Stimulated activated CD4-positive, alpha-beta T cell treated with anti-CD3 and anti-CD28 coated beads, TNF-alpha, amount 100 ng/mL, for 48 hours (primary cell): ENCODE data around the gene CTRB2.
"Not testable (repeated sequence)": the region's sequence is repeated elsewhere in the genome, so short reads cannot be mapped to it uniquely, and the experiment has no call there.

Experiments used
- DNase-seq, 3 donors: peaks; one replicate each; pipeline ENCODE4 v3.0.0-alpha.2; 2020; ENCODE audit warnings: low read depth in 3 of 3

Gene CTRB2

DNA sequence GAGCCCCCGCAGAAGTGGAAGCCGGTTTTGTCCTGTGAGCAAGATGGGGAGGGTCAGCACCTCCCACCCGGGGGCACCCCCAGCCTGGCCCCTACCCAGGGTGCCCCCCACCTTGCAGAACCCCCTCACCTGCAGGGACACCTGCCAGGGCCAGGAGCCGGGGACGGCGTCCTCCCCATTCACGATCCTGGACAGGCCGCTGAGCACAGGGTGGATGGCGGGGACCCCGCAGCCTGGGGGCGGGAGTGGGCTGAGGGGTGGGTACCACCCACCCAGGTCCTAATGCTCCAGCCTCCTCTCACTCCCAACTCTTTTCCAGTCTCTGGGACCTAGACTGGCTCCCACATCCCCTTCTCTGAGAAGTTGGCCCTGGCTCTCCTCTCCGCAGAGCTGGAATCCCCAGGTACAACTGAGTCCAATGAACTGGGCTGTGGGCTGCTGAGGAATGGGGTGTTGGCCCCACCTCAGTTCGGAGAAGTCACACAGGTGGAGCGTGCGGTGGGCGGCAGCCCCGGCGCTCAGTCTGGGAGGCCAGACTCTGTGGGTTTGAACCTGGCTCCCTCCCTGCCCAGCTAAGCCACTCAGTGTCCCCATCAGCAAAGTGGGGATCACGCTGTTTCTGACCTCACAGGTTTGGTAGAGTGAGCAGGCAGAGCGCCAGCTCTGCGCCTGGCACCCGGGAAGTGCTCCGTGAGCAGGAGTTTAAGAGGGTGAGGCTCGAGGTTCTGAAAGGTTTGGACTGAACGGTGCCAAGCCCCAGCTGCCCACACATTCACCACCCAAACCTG, 806 bp downstream of the CTRB2 start:
- DNase-seq = not testable (repeated sequence)

DNA sequence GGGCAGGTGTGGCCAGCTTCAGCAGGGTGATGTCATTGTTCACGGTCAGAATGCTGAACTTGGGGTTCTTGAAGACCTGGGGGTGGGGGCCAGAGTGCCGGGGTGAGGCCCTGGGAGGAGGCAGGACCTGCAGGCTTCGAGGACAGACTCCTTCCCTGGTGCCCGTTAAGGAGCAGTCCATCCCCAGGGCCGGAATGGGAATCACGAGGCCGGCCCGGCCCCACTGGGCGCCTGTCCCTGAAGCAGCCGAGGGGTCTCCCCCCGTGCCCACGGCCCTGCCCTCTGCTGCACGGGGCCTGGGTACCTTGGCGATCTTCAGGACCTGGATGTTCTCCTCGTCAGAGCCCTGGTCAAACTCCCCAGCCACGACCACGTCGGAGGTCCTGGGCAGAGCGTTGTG, 1.5 kb downstream of the CTRB2 start:
- DNase-seq = not testable (repeated sequence)

DNA sequence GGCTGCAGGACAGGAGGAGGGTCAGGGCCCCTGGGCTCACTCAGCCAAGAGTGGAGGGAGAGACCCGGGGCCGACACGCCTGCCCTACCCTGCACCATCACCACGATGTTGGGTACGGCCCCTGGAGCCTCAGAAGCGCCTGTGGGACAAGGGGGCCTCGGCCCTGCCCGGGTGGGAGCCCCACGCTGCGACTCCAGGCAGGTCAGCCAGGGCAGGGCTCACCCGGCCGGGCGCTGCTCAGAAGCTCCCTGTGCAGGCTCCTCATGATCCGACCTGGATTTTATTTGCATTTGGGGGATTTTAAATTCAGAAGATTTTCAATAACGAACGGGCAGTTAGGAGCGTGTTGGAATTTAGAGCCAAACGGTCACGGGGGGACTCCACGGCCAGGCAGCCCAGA, 2.1 kb downstream of the CTRB2 start:
- DNase-seq = not testable (repeated sequence)

DNA sequence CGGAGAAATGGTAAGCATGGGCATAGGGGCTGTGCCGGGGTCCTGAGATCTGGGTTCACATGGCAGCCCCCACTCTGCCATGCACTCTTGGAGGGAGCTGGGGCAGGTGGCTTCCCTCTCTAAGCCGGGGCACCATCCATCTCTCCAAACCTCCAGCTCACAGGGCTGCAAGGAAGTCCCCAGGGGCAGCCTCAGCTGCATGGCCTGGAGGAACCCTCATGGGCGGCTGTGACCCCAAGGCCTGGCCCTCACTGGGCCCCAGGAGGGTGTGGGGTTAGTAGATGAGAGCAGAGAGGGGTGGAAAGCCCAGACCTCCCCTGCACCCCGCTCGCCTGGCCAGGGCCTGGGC, 2.6 kb downstream of the CTRB2 start:
- DNase-seq = no peak

DNA sequence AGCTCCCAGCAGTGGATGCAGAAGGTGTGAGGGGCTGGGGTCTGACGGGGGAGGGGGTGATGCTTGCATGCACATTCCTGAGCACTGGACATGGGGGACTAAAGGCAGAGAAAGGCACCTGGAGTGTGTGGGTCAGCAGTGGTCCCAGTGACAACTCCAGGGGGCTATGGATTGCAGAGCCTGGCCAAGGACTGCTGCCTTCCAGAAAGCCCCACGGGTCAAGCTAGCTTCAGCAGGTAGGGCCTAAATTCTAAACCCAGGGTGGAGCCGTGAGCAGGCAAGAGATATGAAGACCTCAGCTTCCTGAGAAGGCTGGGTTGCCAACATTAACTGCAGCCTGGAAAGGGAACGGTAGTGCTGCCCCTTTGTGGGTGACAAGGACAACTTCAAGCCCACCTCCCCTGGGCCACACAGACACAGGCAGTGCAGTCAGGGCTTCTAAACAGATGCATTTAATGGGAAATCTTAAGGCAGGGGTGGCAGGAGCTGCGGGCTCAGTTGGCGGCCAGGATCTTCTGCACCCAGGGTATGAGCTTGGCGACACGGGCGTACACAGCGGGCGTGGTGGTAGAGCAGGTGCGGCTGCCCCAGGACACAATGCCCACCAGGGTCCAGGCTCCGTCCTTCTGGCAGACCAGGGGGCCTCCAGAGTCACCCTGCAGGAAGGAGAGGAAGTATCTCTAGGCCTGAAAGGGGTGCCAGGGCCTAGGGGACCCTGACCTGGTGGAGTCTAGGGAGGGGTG, 3.1 kb downstream of the CTRB2 start:
- no peak for DNase-seq

DNA sequence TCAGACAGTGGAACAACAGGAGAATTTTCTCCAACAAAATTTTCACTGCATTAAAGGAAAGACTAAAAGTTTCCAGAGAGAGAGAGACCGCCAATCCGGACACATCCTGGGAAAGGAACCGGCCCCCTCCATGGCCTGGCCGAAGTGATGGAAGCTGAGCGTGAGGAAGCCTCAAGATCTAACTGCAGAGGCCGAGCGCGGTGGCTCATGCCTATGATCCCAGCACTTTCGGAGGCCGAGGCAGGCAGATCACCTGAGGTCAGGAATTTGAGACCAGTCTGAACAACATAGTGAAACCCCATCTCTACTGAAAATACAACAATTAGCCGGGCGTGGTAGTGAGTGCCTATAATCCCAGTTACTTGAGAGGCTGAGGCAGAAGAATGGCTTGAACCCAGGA, 3.9 kb downstream of the CTRB2 start:
- no peak for DNase-seq

DNA sequence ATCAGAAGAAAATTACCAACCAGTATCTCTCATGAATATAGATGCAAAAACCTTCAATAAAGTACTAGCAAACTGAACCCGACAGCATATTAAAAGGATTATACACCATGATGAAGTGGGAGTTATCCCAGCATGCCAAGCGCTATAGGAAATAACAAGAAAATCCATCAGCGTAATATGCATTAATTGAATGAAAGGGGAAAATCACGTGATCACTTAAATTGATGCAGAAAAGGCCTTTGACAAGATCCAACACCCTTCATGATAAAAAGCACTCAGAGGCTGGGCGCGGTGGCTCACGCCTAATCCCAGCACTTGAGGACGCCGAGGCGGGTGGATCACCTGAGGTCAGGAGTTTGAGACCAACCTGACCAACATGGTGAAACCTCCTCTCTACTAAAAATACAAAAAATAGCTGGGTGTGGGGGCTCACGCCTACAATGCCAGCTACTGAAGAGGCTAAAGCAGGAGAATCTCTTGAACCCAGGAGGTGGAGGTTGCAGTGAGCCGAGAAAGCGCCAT, 4.8 kb downstream of the CTRB2 start:
- DNase-seq = no peak

DNA sequence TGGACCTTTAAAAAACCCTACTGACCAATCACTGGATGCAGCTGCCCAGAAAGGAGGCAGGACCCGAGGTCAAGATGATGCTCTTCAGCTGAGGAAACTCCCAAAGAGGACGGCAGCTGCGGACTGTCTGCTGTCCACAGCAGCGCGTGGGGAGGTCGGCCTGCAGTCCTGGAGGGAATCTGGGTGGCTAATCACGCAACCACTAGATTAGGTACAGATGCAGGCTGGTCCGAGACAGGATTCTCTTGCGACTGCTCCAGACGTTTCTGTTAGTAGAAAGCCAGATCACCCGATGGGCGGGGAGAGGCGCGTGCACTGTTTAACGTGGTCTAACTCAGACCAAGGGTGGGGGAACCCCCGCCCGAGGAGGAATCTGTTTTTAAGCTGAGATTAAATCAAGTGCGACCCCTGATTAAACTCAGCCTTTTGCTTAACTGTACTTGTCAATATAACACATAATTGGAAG, 8.8 kb downstream of the CTRB2 start:
- DNase-seq = no peak

DNA sequence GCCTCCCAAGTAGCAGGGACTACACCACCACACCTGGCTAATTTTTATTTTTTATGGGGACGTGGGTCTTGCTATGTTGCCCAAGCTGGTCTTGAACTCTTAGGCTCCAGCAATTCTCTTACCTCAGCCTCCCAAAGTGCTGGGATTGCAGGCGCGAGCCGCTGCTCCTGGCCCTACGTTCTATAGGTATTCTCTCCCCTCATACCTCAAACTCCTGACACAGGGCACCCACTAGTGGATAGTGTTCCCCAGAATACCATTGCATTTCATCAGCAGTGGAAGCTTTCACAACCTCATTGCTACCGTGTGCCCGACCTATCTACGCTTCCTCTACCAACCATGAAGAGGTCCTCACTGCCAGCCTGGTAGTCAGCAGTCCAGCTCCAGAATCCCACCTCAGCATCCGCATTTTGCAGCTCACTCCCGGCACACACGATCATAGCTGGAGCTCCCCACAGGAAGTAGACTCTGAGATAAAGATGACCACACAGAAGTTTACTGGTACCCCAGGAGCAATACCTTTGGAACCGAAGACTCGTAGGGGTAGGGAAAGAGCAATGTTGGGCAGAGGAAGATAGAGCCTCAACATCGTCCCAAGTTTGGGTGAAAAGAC, 9.3 kb downstream of the CTRB2 start:
- DNase-seq = no peak

DNA sequence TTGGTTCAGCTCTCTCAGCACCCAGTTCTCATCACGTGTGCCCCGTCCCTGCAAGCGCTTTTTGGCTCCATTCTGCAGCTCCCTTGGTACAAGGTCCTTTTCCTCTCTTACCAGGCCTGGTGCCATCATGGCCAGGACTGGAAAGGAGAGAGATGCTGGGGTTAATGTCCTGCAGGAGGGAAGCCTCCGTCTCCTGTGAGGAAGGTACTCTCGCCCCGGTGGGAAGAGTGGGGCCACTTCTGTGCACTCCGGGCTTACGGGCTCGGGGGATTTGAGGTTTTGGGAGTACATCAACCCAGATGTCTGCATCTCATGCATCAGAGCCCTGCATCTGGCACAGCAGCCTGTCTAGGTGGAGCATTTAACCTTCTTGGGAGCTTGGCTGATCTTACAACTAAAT, 10.1 kb downstream of the CTRB2 start:
- DNase-seq = no peak

DNA sequence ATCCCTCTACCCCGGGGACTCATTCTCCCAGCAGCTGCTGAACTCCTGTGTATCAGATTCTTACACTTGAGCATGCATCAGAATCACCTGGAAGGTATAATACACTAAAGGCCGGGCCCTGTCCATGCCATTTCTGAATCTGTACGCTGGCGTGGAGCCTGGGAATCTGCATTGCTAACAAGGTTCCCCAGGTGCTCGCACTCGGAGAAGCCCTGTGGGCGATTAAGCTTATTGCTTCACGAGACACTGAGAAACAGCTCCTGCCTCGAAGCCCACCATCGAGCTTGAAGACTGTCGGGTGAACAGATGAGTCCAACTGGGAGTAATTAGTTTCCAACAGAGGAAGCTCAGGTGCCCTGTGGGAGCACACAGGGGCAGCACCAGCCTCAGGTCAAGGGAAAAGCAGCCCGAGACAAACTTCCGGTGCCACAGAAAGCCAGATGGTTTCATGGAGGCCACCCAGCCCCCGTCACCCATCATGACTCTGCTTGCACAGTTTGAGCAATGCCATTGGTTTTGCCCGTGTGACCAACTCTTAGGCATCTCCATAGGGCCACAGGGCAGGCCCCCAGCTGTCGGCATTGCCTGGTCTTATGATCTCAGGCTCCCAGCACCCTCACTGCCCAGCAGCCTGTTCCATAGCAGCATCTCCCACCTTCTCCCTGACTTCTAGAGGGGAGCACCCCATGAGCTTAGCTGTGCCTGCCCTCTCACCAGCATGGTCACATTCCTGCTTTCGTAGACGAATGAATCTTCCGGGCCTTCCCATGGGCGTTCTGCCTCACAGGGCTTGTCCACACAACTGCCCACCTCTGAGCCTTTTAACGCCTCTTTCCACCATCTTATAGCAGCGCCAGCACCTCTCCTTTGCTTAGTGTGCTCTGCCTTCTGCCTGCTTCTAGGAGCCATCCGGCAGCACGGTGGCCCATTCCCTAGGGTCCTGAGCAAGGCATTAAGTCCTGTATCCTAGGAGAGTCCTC, 10.9 kb downstream of the CTRB2 start:
- DNase-seq = no peak

DNA sequence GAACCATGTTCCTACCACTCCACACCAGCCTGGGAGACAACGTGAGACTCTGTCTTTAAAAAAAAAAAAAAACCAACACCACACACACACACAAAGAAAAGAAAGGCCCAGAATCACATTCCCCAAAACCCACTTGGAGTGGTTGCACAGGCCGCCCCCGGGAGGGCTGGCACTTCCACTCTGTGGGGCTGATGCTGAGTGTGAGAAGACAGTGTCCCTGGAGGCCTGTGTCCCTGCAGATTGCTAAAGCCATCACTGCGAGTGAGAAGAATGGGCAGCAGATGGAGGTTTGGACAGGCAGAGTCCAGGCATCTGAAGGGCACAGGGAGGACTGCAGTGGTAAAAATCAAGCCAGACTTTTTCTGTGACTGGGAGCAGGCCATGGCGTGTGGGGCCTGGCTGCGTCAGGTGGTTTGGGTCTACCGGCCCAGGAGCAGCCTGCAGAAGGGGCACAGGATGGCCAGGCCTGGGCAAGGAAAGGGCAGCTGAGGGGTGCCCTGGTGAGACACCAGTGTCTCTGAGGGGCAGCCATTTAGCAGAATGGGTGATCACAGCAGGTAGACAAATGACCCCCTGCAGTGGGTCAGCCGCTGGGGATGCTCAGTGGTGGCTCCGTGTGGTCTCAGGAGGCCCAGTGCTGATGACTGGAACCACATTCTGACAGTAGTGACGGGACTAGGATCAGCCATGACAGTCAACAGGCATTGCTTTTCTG, 13.1 kb downstream of the CTRB2 start:
- no peak for DNase-seq

DNA sequence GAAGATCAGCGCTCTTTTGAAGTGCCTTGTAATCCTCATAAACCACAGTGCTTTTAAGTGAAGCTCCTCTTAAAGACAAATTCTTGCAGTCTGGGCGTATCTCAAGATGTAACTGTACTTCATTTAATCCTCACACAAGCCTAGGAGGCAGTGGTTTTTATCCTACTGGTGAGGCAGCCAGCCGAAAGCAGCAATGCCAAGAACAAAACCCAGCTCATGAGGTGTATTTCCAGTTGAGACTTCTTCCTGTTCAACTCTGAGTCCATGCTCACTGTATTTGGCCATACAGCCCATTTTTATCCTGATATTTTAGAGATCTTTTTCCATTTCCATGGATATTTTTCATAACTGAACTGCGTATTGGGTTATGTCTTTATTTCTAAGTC, 13.7 kb downstream of the CTRB2 start:
- no peak for DNase-seq

DNA sequence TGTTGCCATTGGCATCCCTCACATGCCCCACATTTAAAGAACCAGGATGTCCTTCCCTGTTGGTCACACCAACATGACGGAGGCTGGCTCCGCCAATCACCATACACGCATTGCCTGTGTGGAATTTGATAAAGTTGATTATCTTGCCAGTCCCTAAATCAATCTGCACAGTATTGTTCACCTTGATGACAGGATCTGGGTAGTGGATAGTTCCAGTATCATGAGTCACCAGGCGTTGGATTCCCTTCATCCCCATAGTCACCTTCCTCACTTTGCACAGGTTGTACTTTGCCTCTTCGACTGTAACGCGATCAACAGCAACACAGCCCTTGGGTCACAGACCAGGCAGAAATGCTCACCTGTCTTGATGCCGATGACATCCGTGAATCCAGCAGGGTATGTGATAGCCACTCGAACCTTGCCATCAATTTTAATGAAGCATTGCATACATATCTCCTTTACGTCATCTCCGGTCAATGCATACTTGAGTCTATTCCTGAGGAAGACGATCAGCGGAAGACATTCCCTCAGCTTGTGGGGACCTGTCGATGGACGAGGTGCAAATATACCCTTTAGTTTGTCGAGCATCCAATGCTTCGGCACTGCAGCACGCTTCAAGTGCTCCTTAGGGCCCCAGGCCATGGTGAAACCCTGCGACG, 14.2 kb downstream of the CTRB2 start:
- no peak for DNase-seq

DNA sequence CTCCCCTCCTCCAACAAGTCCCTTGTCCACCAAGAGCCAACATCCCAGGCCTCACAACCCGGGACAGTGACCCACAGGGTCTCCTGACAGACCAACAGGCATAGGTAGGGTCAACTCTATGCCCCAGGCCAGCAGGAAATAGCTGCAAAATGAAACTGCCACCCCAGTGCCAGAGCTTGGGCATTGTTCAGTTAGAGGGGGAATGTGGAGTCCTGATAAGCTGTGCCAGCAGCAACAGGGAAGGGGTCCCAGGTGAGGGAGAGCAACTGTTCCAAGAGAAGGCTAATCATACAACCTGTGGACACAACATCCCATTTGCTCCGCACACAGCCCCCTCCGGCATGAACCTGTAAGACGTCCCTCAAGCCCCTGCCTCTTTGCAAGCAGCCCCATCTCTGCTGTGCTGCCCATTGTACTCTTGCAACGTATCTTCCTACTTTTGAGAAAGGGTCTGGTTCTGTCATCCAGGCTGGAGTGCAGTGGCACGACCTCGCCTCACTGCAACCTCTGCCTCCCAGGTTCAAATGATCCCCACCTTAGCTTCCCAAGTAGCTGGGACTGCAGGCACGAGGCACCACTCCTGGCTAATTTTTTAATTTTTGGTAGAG, 17.2 kb downstream of the CTRB2 start:
- DNase-seq = no peak

DNA sequence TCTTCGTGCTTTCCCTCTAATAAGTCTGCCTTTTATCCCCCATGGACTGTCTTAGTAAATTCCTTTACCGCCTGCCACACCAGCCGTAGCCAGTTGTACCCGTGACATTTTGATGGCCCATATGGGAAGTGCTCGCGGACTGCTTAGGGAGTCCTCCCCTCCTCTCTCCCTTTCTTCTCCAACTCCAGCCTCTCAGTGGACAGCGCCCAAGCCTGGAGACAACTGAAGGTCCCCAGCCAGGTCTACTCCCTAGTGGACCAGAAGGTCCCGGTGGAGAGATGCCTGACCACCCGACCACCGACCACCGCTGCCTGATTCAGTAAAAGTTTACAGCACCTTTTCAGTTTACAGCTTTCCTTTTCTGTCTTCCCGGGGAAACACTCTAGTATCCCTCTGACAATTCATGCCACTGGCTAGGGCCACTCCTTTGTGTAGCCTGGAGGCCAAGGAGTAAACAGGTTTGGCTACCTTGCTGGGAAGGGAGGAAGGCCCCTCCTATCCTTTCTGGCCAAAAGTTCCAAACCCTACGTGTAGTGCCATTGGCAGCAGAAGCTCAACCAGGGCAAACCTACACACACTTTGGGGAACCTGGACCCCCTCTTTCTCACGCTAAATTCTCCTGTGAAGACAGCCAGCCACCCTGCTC, 18.0 kb downstream of the CTRB2 start:
- no peak for DNase-seq

DNA sequence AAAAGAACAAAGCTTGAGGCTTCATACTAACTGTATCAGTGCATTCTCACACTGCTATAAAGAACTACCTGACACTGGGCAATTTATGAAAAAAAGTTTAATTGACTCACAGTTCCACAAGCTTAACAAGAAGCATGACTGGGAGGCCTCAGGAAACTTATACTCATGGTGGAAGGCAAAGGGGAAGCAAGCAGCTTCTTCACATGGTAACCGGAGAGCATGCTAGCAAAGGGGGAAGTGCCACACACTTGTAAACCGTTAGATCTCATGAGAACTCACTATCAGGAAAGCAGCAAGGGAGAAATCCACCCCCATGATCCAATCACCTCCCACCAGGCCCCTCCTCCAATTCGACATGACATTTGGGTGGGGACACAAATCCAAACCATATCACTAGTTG, 25.3 kb downstream of the CTRB2 start:
- DNase-seq = no peak

DNA sequence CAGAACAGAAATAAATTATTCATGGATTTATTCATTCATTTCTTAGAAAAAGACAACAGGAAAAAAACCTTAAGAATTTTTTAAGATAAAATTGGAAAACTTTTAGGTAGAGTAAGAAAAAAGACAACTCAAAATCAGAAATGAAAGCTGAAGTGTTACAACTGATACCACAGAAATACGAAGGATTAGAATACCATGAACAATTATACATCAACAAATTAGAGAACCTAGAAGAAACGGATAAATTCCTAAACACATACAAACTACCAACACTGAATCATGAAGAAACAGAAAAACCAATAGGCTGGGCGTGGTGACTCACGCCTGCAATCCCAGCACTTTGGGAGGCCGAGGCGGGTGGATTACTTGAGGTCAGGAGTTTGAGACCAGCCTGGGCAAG, 27.8 kb downstream of the CTRB2 start:
- no peak for DNase-seq

DNA sequence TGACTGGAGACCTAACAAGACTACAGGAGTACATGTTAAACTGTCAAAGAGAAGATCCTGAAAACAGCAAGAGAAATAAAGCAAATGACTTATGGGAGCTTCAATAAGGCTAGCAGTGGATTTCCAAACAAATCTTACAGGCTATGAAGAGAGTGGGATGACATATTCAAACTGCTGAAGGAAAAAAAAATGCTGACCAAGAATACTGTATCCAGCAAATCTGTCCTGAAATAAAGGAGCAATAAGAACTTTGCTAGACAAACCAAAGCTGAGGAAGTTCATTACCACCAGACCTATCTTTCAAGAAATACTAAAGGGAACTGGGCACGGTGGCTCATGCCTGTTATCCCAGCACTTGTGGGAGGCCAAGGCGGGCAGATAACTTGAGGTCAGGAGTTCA, 30.0 kb downstream of the CTRB2 start:
- DNase-seq = no peak
